HG03457 (cell line): ENCODE measurements around the gene ZBTB46.
"Not testable (repeated sequence)": the region's sequence is repeated elsewhere in the genome, so short reads cannot be mapped to it uniquely, and the experiment has no call there.

Experiments used
- ATAC-seq: cut with Tn5 transposase; IDR thresholded peaks from one replicate; pipeline ENCODE4 v1.9.1; 2021; ENCODE audit warnings: moderate number of reproducible peaks; ENCODE audit not compliant: unreplicated experiment

The ZBTB46 gene

GRCh38 chr20:63737695-63737944, 93.4 kb downstream of the ZBTB46 start:
- ATAC-seq = no peak

GRCh38 chr20:63736893-63737694, 94.0 kb downstream of the ZBTB46 start:
- no peak for ATAC-seq

- no peak for ATAC-seq
Measured at GRCh38 chr20:63735859-63736718, 95.0 kb downstream of the ZBTB46 start, which contains the start of gene LIME1. Gene LIME1 (plus strand): TSS chr20:63736664. CDS start chr20:63737550, 886 bp downstream.

GRCh38 chr20:63734946-63735858, 95.9 kb downstream of the ZBTB46 start:
- ATAC-seq = no peak

GRCh38 chr20:63734111-63734945, 96.7 kb downstream of the ZBTB46 start:
- no peak for ATAC-seq

- ATAC-seq = no peak
Measured at GRCh38 chr20:63733579-63734081, 97.4 kb downstream of the ZBTB46 start.

GRCh38 chr20:63733117-63733516, 97.9 kb downstream of the ZBTB46 start:
- no peak for ATAC-seq

- ATAC-seq = no peak
Measured at GRCh38 chr20:63732118-63733095, 98.7 kb downstream of the ZBTB46 start.

- no peak for ATAC-seq
Measured at GRCh38 chr20:63731410-63731809, 99.7 kb downstream of the ZBTB46 start.

- ATAC-seq = not testable (repeated sequence)
Measured at GRCh38 chr20:63730189-63730733, 100.8 kb downstream of the ZBTB46 start.

- not testable (repeated sequence) for ATAC-seq
Measured at GRCh38 chr20:63722967-63723622, 108.0 kb downstream of the ZBTB46 start.

GRCh38 chr20:63718996-63719395, 112.1 kb downstream of the ZBTB46 start:
- no peak for ATAC-seq

GRCh38 chr20:63714858-63715257, 116.2 kb downstream of the ZBTB46 start:
- no peak for ATAC-seq

- ATAC-seq = no peak
Measured at GRCh38 chr20:63712191-63712590, 118.9 kb downstream of the ZBTB46 start.

GRCh38 chr20:63711085-63711645, 119.9 kb downstream of the ZBTB46 start:
- no peak for ATAC-seq

- ATAC-seq = no peak
Measured at GRCh38 chr20:63709149-63709527, 121.9 kb downstream of the ZBTB46 start.

- no peak for ATAC-seq
Measured at GRCh38 chr20:63708301-63709148, 122.5 kb downstream of the ZBTB46 start.
